Measurements from ENCODE around the gene SSBP3. TPM values are rescaled to one million over a fixed set of nuclear protein-coding genes. Genes with fewer than 3 reads are reported as not detected.

Gene SSBP3
- total and polyA plus RNA-seq, 9 of the 15 experiments (the other 6 are each of a cell fraction or from before 2014, with no cell fraction given), result 8.7 to 108 (median 33.8) TPM

DNA sequence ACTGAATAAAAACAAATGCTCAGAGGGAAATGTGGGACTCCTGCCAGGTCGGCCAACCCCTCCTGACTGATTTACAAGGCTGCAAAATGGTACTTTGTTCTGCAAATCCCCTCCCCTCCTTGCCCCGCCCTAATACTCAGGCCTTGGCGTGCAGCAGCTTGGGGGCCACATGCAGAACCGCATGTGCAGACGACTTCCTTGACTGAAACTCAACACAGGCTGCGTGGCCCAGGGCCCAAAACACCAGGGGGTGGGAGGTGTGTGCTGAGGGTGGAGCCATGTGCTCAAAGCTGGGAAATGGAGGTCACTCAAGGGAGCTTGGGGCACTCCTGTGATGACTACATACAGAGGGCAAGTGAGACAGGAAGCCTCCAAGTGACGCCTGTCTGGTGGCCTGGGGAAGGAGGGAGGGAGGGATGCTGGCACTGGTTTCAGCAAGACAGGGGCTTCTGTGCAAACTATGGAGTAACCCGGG lies 119.0 kb downstream of the SSBP3 start (continued):
- TF ChIP-seq, protein P1, sequence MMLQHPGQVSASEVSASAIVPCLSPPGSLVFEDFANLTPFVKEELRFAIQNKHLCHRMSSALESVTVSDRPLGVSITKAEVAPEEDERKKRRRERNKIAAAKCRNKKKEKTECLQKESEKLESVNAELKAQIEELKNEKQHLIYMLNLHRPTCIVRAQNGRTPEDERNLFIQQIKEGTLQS (IDR thresholded peaks at IDR 0.05), result peak; percentile 58; the same call in 1 of the 2 replicates
- TF ChIP-seq, protein P1 (CRISPR knock-in tag; conservative IDR thresholded peaks at IDR 0.05), result no peak
- TF ChIP-seq GTF2A2 (tag; IDR thresholded peaks at IDR 0.05), result no peak
- TF ChIP-seq KDM1A (IDR thresholded peaks at IDR 0.05), result no peak
- TF ChIP-seq CBX3 (IDR thresholded peaks at IDR 0.05; ENCODE audit: borderline replicate concordance in 1 of 2, low read length in 2 of 2), result peak in 1 of 2 experiments; percentile 40; a peak in 1 of 3 replicates
- TF ChIP-seq, protein P2, sequence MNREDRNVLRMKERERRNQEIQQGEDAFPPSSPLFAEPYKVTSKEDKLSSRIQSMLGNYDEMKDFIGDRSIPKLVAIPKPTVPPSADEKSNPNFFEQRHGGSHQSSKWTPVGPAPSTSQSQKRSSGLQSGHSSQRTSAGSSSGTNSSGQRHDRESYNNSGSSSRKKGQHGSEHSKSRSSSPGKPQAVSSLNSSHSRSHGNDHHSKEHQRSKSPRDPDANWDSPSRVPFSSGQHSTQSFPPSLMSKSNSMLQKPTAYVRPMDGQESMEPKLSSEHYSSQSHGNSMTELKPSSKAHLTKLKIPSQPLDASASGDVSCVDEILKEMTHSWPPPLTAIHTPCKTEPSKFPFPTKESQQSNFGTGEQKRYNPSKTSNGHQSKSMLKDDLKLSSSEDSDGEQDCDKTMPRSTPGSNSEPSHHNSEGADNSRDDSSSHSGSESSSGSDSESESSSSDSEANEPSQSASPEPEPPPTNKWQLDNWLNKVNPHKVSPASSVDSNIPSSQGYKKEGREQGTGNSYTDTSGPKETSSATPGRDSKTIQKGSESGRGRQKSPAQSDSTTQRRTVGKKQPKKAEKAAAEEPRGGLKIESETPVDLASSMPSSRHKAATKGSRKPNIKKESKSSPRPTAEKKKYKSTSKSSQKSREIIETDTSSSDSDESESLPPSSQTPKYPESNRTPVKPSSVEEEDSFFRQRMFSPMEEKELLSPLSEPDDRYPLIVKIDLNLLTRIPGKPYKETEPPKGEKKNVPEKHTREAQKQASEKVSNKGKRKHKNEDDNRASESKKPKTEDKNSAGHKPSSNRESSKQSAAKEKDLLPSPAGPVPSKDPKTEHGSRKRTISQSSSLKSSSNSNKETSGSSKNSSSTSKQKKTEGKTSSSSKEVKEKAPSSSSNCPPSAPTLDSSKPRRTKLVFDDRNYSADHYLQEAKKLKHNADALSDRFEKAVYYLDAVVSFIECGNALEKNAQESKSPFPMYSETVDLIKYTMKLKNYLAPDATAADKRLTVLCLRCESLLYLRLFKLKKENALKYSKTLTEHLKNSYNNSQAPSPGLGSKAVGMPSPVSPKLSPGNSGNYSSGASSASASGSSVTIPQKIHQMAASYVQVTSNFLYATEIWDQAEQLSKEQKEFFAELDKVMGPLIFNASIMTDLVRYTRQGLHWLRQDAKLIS (CRISPR knock-in tag; IDR thresholded peaks at IDR 0.05), result no peak
- no peak for TF ChIP-seq ZKSCAN8 (CRISPR knock-in tag; IDR thresholded peaks at IDR 0.05)
- no peak for TF ChIP-seq ZNF584 (CRISPR knock-in tag; IDR thresholded peaks at IDR 0.05; ENCODE audit: low read depth)
- TF ChIP-seq SMAD4 (CRISPR knock-in tag; conservative IDR thresholded peaks at IDR 0.05), result no peak
- TF ChIP-seq HMG20B (CRISPR knock-in tag; IDR thresholded peaks at IDR 0.05), result no peak
- TF ChIP-seq NFIX (CRISPR knock-in tag; IDR thresholded peaks at IDR 0.05; ENCODE audit: low read depth), result no peak
- 0 out of 2 replicates have a peak, but pooled peaks have one; percentile 20 for TF ChIP-seq JUND (IDR thresholded peaks at IDR 0.05; ENCODE audit: borderline replicate concordance, low read depth, low read length)
- TF ChIP-seq JUND (tag; IDR thresholded peaks at IDR 0.05; ENCODE audit: borderline replicate concordance, low read depth, low read length), result no peak; the same call in 2 of the 3 replicates
- peak; percentile 34; the same call in 1 of the 2 replicates for TF ChIP-seq CREB1 (IDR thresholded peaks at IDR 0.05)
- TF ChIP-seq CREB1 (CRISPR knock-in tag; IDR thresholded peaks at IDR 0.05), result no peak
- TF ChIP-seq EP400 (IDR thresholded peaks at IDR 0.05), result peak; percentile 76; the same call in 1 of the 2 replicates
- TF ChIP-seq, protein P3, sequence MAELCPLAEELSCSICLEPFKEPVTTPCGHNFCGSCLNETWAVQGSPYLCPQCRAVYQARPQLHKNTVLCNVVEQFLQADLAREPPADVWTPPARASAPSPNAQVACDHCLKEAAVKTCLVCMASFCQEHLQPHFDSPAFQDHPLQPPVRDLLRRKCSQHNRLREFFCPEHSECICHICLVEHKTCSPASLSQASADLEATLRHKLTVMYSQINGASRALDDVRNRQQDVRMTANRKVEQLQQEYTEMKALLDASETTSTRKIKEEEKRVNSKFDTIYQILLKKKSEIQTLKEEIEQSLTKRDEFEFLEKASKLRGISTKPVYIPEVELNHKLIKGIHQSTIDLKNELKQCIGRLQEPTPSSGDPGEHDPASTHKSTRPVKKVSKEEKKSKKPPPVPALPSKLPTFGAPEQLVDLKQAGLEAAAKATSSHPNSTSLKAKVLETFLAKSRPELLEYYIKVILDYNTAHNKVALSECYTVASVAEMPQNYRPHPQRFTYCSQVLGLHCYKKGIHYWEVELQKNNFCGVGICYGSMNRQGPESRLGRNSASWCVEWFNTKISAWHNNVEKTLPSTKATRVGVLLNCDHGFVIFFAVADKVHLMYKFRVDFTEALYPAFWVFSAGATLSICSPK (IDR thresholded peaks at IDR 0.05; ENCODE audit: borderline replicate concordance), result no peak
- TF ChIP-seq HDGF (IDR thresholded peaks at IDR 0.05), result no peak; the same call in 1 of the 2 replicates
- TF ChIP-seq, protein P4, sequence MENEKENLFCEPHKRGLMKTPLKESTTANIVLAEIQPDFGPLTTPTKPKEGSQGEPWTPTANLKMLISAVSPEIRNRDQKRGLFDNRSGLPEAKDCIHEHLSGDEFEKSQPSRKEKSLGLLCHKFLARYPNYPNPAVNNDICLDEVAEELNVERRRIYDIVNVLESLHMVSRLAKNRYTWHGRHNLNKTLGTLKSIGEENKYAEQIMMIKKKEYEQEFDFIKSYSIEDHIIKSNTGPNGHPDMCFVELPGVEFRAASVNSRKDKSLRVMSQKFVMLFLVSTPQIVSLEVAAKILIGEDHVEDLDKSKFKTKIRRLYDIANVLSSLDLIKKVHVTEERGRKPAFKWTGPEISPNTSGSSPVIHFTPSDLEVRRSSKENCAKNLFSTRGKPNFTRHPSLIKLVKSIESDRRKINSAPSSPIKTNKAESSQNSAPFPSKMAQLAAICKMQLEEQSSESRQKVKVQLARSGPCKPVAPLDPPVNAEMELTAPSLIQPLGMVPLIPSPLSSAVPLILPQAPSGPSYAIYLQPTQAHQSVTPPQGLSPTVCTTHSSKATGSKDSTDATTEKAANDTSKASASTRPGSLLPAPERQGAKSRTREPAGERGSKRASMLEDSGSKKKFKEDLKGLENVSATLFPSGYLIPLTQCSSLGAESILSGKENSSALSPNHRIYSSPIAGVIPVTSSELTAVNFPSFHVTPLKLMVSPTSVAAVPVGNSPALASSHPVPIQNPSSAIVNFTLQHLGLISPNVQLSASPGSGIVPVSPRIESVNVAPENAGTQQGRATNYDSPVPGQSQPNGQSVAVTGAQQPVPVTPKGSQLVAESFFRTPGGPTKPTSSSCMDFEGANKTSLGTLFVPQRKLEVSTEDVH (IDR thresholded peaks at IDR 0.05; ENCODE audit: low read depth, partially characterized antibody), result no peak
- TF ChIP-seq MTA1 (IDR thresholded peaks at IDR 0.05; ENCODE audit: borderline replicate concordance), result no peak
